PFSK-1 (cell line): ENCODE measurements around the gene APBB1.

Experiments used
- FOXP2 ChIP-seq: optimal IDR thresholded peaks from 2 replicates; pipeline ENCODE3; 2011; ENCODE audit warnings: borderline replicate concordance, control low read depth, inconsistent platforms; ENCODE audit not compliant: insufficient read depth; ENCODE audit errors: extremely low read length, extremely low read depth
- POLR2AphosphoS5 ChIP-seq: IDR thresholded peaks from 2 replicates; pipeline ENCODE4 v1.6.1; 2012; ENCODE audit warnings: low read depth, mild to moderate bottlenecking, control low read depth, low read length, moderate library complexity
- REST ChIP-seq, 2 experiments: IDR thresholded peaks; 2 replicates each; pipeline versions ENCODE4 v1.6.1 to v1.8.0; 2011 to 2012; ENCODE audit warnings: low read depth in 2 of 2, low read length in 2 of 2, control low read depth in 1 of 2, inconsistent platforms in 1 of 2, mild to moderate bottlenecking in 1 of 2, moderate library complexity in 1 of 2; ENCODE audit not compliant: insufficient read depth in 1 of 2
- SIN3A ChIP-seq: IDR thresholded peaks from 2 replicates; pipeline ENCODE4 v1.6.1; 2012; ENCODE audit warnings: mild to moderate bottlenecking, low read length, moderate library complexity, borderline replicate concordance; ENCODE audit not compliant: insufficient read depth
- TAF1 ChIP-seq: IDR thresholded peaks from 2 replicates; pipeline ENCODE4 v1.6.1; 2012; ENCODE audit warnings: low read length, control low read depth, borderline replicate concordance; ENCODE audit not compliant: insufficient read depth

The APBB1 gene

GRCh38 chr11:6455070-6455469 lies 36.2 kb upstream of the APBB1 start:
- no peak for TF ChIP-seq POLR2AphosphoS5
- no peak for TF ChIP-seq SIN3A
- TF ChIP-seq REST (IDR thresholded peaks at IDR 0.05; ENCODE audit: insufficient read depth in 1 of 2, low read depth in 2 of 2, low read length in 2 of 2), result no peak
- TF ChIP-seq FOXP2, result no peak
- TF ChIP-seq TAF1, result no peak

- TF ChIP-seq SIN3A (no peak), POLR2AphosphoS5 (no peak), REST (IDR thresholded peaks at IDR 0.05; ENCODE audit: insufficient read depth in 1 of 2, low read depth in 2 of 2, low read length in 2 of 2) (no peak), FOXP2 (no peak), TAF1 (no peak)
These were observed 34.3 kb upstream of the APBB1 start for GRCh38 chr11:6453152-6453551.

GRCh38 chr11:6452219-6452618 lies 33.3 kb upstream of the APBB1 start:
- TF ChIP-seq FOXP2, result no peak
- TF ChIP-seq SIN3A, result no peak
- TF ChIP-seq REST (IDR thresholded peaks at IDR 0.05; ENCODE audit: insufficient read depth in 1 of 2, low read depth in 2 of 2, low read length in 2 of 2), result no peak
- no peak for TF ChIP-seq POLR2AphosphoS5
- no peak for TF ChIP-seq TAF1

- TF ChIP-seq SIN3A (no peak), POLR2AphosphoS5 (no peak), TAF1 (no peak), FOXP2 (no peak), REST (IDR thresholded peaks at IDR 0.05; ENCODE audit: insufficient read depth in 1 of 2, low read depth in 2 of 2, low read length in 2 of 2) (no peak)
These were observed 29.7 kb upstream of the APBB1 start for GRCh38 chr11:6448574-6448973.

- no peak for TF ChIP-seq TAF1
- no peak for TF ChIP-seq POLR2AphosphoS5
- TF ChIP-seq SIN3A, result no peak
- no peak for TF ChIP-seq FOXP2
- no peak for TF ChIP-seq REST (IDR thresholded peaks at IDR 0.05; ENCODE audit: insufficient read depth in 1 of 2, low read depth in 2 of 2, low read length in 2 of 2)
These were observed 24.5 kb upstream of the APBB1 start for GRCh38 chr11:6443269-6444003.
